Stomach (tissue), 4 donors: ENCODE data around the gene TPBGL.

Experiments
- POLR2A ChIP-seq, 4 donors: fragments of 450-650 bp; IDR thresholded peaks; one replicate each; pipeline ENCODE4 v1.6.1; 2016; ENCODE audit warnings: antibody characterized with exemption in 4 of 4, control low read depth in 2 of 4, mild to moderate bottlenecking in 1 of 4, moderate library complexity in 1 of 4
- TF ChIP-seq, protein P1 (sequence below), 7 experiments: fragments of 450-650 bp in 4 of 7; fragments of 200-600 bp in 3 of 7; sonication (generic) in 3 of 7; IDR thresholded peaks; one replicate each; pipeline ENCODE4 v1.5.1; 2016 to 2019; ENCODE audit warnings: antibody characterized with exemption in 7 of 7, control low read depth in 2 of 7, mild to moderate bottlenecking in 1 of 7

DNA sequence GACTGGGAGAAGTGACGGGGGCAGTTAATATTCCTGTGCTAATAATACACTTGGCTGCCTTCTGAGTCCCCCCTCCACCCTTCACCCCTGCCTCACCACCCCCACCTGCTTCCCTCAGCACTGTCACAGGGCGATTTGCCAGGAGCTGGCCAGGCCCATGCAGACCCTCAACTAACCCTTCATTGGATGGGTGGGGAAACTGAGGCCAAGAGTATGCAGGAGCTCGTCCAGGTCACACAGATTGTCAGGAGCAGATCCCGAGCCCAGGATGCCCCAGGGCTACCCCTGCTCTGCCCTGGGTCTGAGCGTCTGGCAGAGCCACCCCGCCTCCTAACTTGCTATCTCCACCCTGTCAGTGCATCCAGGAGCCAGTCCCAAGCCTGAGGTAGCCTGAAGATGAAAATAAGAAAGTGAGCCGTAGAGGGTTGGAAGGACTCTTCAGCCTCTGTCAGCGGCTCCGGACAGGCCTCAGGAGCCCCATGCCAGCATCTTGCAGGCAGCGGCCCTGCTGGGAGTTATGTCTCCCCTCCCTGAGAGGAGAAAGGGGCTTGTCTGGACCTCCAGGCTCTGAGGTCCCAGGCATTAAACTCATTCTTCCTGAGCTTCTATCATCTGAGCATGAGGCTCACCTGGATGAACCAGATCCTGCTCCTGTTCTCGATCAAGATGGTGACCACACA is 6.2 kb downstream of the TPBGL start:
- TF ChIP-seq, protein P1, sequence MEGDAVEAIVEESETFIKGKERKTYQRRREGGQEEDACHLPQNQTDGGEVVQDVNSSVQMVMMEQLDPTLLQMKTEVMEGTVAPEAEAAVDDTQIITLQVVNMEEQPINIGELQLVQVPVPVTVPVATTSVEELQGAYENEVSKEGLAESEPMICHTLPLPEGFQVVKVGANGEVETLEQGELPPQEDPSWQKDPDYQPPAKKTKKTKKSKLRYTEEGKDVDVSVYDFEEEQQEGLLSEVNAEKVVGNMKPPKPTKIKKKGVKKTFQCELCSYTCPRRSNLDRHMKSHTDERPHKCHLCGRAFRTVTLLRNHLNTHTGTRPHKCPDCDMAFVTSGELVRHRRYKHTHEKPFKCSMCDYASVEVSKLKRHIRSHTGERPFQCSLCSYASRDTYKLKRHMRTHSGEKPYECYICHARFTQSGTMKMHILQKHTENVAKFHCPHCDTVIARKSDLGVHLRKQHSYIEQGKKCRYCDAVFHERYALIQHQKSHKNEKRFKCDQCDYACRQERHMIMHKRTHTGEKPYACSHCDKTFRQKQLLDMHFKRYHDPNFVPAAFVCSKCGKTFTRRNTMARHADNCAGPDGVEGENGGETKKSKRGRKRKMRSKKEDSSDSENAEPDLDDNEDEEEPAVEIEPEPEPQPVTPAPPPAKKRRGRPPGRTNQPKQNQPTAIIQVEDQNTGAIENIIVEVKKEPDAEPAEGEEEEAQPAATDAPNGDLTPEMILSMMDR (IDR thresholded peaks at IDR 0.05): no peak
- TF ChIP-seq POLR2A (IDR thresholded peaks at IDR 0.05): no peak
